GM10847 (cell line): Measurements from ENCODE around the gene HECW1.

ENCODE experiments used
- POLR2A ChIP-seq: IDR thresholded peaks from 2 replicates; pipeline ENCODE4 v1.6.1; 2011; ENCODE audit not compliant: insufficient read length; ENCODE audit errors: extremely low read depth

HECW1 gene

DNA sequence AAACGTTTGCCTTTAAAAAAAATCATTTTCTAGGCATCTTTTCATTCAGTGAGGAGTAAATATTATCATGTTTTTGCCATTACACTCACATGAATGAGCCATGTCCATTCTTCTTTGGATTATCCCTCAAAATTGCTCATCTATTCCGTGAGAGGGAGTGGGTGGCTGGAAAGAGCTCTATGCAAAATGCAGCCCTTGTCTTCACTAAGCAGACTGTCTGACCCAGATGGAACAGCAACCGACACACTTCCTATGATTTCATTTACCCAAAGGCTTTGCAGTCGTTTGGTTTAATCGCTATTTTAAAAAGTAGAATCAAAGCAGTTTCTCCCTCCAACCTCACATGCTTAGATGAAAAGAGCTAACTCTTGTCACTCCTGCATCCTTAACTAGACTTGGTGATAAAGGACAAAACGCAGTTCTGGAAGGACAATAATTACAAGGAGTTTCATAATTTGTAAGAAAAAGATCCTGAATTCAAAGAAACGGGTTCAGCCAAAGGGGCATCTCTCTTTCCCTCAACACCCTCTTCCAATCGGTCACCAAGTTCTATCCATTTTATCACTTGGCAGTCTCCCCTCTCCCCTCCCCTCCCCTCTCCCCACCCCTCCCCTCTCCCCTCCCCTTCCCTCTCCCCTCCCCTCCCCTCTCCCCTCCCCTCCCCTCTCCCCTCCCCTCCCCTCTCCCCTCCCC is 272.3 kb downstream of the HECW1 start:
- no peak for TF ChIP-seq POLR2A

- no peak for TF ChIP-seq POLR2A
Measured at GRCh38 chr7:43385309-43385680, 272.8 kb downstream of the HECW1 start.

GRCh38 chr7:43385856-43386255 is 273.4 kb downstream of the HECW1 start:
- no peak for TF ChIP-seq POLR2A

GRCh38 chr7:43387932-43388331 is 275.5 kb downstream of the HECW1 start:
- TF ChIP-seq POLR2A, result no peak

DNA sequence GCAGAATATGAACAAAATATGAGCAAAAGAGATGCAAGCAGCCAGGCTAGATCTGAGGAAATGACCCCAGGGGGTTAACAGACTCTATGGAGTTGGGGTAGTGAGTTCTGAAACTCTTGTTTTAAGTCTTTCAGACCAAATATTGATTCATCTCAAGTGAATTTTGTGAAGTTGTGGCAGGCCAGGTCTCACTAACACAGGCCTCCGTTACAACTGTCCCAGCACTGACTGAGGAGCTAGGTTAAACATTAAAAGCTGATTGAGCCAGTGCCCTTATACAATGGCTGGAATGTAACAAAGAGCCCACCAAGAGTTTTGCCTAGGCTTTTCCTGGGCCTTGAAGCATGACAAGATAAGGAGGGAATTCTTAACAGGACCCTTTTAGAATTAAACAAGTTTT is 278.1 kb downstream of the HECW1 start:
- no peak for TF ChIP-seq POLR2A

DNA sequence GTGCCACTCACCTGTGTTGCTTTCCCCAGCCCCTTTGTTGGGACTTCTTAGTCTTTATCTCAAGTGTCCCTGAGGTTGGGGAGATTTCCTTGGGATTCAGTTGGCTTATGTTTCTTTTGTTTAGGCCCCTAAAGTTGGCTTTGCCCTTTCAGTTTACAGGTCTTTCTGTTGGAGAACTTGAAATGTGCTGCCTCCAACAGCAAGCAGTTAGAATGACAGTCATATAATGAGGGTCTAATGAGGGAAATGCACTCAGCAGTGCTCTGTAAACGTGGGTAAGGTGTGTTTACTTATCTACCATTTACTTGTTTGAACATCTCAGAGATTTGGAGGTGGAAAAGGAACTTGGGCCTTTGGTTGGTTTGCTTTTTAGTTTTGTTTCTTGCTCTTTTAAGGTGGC is 279.1 kb downstream of the HECW1 start:
- no peak for TF ChIP-seq POLR2A

DNA sequence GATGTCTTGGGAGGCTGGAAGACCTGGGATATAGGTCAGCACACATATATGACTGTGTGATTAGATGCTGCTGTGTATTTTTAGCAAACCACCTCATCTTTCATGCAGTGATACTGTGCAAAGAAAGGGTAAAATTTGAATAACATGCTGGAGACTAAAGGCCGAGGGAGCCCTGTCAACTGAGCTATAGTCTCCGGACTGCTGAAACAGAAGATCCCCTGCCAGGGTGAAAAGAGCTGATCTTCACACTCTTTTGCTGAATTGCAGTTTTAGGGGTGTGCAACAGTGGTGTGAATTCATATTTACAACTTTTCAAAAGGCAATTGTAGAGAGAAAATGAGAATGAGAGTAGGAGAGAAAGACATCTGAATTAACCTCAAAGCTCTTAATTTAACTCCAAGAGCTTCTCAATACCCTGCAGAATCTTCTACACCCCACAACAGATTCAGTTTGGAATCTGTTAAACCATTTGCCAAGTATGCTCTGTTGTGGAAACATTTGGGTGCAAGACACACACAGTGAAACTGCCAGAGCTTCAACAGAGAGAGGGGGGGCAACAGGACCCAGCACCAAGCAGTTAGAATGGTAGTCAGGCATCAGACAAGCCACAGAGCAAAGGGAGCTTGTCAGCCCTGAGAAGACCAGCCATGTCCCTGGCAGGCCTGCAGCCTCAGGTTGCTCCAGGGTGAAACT is 280.3 kb downstream of the HECW1 start:
- no peak for TF ChIP-seq POLR2A

DNA sequence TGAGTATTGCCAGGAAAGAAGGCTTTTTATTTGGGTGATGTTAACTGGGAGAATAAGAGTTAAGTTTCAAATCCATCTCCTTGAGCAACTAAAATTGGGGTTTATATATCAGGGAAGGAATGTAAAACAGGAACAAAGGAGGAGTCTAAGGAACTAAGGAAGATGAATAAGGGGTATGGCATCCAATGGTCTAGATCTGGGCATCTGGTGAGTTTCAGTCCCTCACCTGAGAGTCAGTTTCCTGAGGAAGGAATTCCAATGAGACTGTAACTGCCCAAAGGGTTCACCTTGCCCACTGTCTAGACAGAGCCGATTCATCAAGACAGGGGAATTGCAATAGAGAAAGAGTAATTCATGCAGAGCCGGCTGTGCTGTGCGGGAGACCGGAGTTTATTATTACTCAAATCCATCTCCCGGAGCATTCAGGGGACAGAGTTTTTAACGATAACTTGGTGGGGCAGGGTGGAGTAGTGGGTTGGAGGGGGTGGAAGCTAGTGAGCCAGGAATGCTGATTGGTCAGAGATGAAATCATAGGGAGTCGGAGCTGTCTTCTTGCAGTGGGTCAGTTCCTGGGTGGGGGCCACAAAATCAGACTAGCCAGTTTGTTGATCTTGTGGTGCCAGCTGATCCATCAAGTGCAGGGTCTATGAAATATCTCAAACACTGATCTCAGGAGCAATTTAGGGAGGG is 282.1 kb downstream of the HECW1 start:
- TF ChIP-seq POLR2A, result no peak

GRCh38 chr7:43395351-43395750 is 282.9 kb downstream of the HECW1 start:
- no peak for TF ChIP-seq POLR2A

- TF ChIP-seq POLR2A, result no peak
Measured at GRCh38 chr7:43396187-43396740, 283.8 kb downstream of the HECW1 start.

GRCh38 chr7:43398831-43399230 is 286.4 kb downstream of the HECW1 start:
- TF ChIP-seq POLR2A, result no peak

GRCh38 chr7:43405948-43406347 is 293.5 kb downstream of the HECW1 start:
- no peak for TF ChIP-seq POLR2A

DNA sequence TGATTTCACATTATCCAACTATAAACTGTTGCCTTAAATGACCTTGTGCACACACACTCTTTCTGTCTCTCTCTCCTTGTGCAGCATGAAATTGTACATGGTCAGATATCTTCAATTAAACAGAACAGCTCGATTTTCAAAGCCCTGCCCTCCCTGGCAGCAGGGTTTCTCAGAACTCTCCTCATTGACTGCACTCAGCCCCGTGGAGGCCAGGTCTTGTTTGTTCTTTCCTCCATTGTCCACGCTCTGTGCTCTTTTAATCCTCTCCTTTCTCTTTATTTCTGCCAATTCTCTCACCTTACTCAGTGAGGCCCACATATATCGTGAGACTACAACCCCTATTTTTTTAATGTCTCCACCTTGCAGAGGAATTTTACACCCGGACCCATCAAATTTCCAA is 294.5 kb downstream of the HECW1 start:
- TF ChIP-seq POLR2A, result no peak

DNA sequence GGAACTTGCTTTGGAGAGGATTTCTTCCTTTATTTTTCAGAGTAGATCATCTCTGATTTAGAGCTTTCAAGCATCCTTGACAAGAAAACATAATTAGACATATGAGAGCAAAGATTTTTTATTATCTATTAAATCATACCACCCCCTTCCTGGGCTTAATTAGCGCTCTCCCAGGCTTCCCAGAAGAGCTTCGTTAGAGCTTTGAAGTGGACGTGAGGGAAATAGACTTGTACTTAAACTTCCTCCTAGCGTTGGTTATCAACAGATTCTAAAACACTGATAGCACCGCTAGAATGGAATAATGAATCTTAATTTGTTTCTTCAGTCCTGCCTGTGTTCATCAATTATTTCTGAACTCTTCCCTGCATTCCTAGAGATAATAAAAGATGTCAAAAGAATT is 296.5 kb downstream of the HECW1 start:
- TF ChIP-seq POLR2A, result no peak

GRCh38 chr7:43417455-43417854 is 305.0 kb downstream of the HECW1 start:
- TF ChIP-seq POLR2A, result no peak

GRCh38 chr7:43430411-43430810 is 318.0 kb downstream of the HECW1 start:
- TF ChIP-seq POLR2A, result no peak
